NCI-H187 (cell line): Measurements from ENCODE around the gene PLSCR5.

ENCODE experiments used
- DNase-seq, 2 experiments: peaks; one replicate each; lab custom pipeline; 2025; lab: John Stamatoyannopoulos, UW

The PLSCR5 gene

GRCh38 chr3:146585156-146585555 is 20.0 kb downstream of the PLSCR5 start:
- no peak for DNase-seq

- DNase-seq, result no peak
Observed at GRCh38 chr3:146581951-146582467, 23.1 kb downstream of the PLSCR5 start.

GRCh38 chr3:146581080-146581601 is 24.0 kb downstream of the PLSCR5 start:
- DNase-seq, result no peak

- DNase-seq, result no peak
Observed at GRCh38 chr3:146577662-146578061, 27.5 kb downstream of the PLSCR5 start.

GRCh38 chr3:146575636-146576035 is 29.5 kb downstream of the PLSCR5 start:
- no peak for DNase-seq

- no peak for DNase-seq
Observed at GRCh38 chr3:146574173-146574572, 31.0 kb downstream of the PLSCR5 start.

GRCh38 chr3:146569314-146569713 is 35.8 kb downstream of the PLSCR5 start:
- DNase-seq, result no peak

GRCh38 chr3:146566138-146566537 is 39.0 kb downstream of the PLSCR5 start:
- no peak for DNase-seq

GRCh38 chr3:146561879-146562278 is 43.3 kb downstream of the PLSCR5 start:
- no peak for DNase-seq

- no peak for DNase-seq
Observed at GRCh38 chr3:146561463-146561862, 43.7 kb downstream of the PLSCR5 start.

GRCh38 chr3:146560678-146561077 is 44.5 kb downstream of the PLSCR5 start:
- DNase-seq, result no peak

- no peak for DNase-seq
Observed at GRCh38 chr3:146559388-146559787, 45.8 kb downstream of the PLSCR5 start.

GRCh38 chr3:146558781-146559180 is 46.4 kb downstream of the PLSCR5 start:
- DNase-seq, result no peak

- no peak for DNase-seq
Observed at GRCh38 chr3:146557745-146558144, 47.4 kb downstream of the PLSCR5 start.

- no peak for DNase-seq
Observed at GRCh38 chr3:146555311-146555710, 49.8 kb downstream of the PLSCR5 start.

GRCh38 chr3:146554151-146554760 is 50.9 kb downstream of the PLSCR5 start:
- no peak for DNase-seq

- DNase-seq, result no peak
Observed at GRCh38 chr3:146550743-146551510, 54.2 kb downstream of the PLSCR5 start.

GRCh38 chr3:146550070-146550615 is 55.0 kb downstream of the PLSCR5 start:
- DNase-seq, result no peak

GRCh38 chr3:146547235-146547835 is 57.8 kb downstream of the PLSCR5 start:
- no peak for DNase-seq

GRCh38 chr3:146546366-146546965 is 58.7 kb downstream of the PLSCR5 start:
- DNase-seq, result no peak

- no peak for DNase-seq
Observed at GRCh38 chr3:146544929-146545528, 60.1 kb downstream of the PLSCR5 start.
